Heart right ventricle (tissue), 16 donors: Measurements from ENCODE around the gene PTTG1IP. TPM values are rescaled to one million over a fixed set of nuclear protein-coding genes. Genes with fewer than 3 reads are reported as not detected.

Experiments
- ATAC-seq, 8 donors: fragments of 200-7000 bp; cut with Tn5 transposase; one replicate each; pipeline ENCODE4 v1.9.1; 2020; ENCODE audit warnings: mild to moderate bottlenecking in 8 of 8, moderate library complexity in 8 of 8, moderate number of reproducible peaks in 1 of 8
- DNase-seq, 2 donors: peaks; one replicate each; pipeline ENCODE4 v3.0.0-alpha.2; 2020
- H3K27ac ChIP-seq, 10 donors: fragments of 200-600 bp; sonication (generic) in 2 of 10; one replicate each; pipeline versions ENCODE4 v1.5.0 to v1.8.0; 2020 to 2022; ENCODE audit warnings: mild to moderate bottlenecking in 3 of 10
- H3K27me3 ChIP-seq, 7 donors: fragments of 200-600 bp; one replicate each; pipeline ENCODE4 v1.8.0; 2021 to 2022; ENCODE audit warnings: mild to moderate bottlenecking in 2 of 7
- H3K36me3 ChIP-seq, 9 donors: fragments of 200-600 bp; sonication (generic) in 1 of 9; one replicate each; pipeline versions ENCODE4 v1.5.0 to v1.8.0; 2020 to 2022; ENCODE audit warnings: mild to moderate bottlenecking in 2 of 9
- H3K4me1 ChIP-seq, 9 donors: fragments of 200-600 bp; sonication (generic) in 1 of 9; one replicate each; pipeline versions ENCODE4 v1.5.0 to v1.8.0; 2020 to 2022; ENCODE audit warnings: mild to moderate bottlenecking in 4 of 9
- H3K4me3 ChIP-seq, 10 donors: fragments of 200-600 bp; sonication (generic) in 2 of 10; one replicate each; pipeline versions ENCODE4 v1.5.0 to v1.8.0; 2020 to 2022; ENCODE audit warnings: mild to moderate bottlenecking in 7 of 10, moderate library complexity in 2 of 10
- H3K9me3 ChIP-seq, 11 donors: fragments of 200-600 bp in 10 of 11; sonication (generic) in 2 of 11; one replicate each; pipeline versions ENCODE4 v1.5.0 to v1.8.0; 2013 to 2022; ENCODE audit warnings: mild to moderate bottlenecking in 2 of 11, control low read depth in 1 of 11, moderate library complexity in 1 of 11
- WGBS, 2 donors: extraction: QIAGEN DNeasy Blood & Tissue Kit; methylation state at CpG; one replicate each; pipeline ENCODE4 v1.1.7; 2013; ENCODE audit warnings: inconsistent platforms in 1 of 2; 5-methylcytosine and 5-hydroxymethylcytosine counted together
- intact Hi-C, 10 donors: fragments of 100-400 bp; cut with DNase I; formaldehyde crosslinking; loops; one replicate each; pipeline versions ENCODE4 v1.11.1 to v1.14.2; 2022
- polyA plus RNA-seq, 2 donors: library from polyadenylated mRNA; stranded (reverse); fragments of 200-250 nt; gene quantifications; one replicate each; pipeline ENCODE4 v1.2.3, GENCODE V29; 2013
- total RNA-seq, 10 donors: library from RNA; stranded (reverse); fragmentation: NEBNext Ultra II Directional in 3 of 10; extraction: Animal tissue kit (Norgen Biotek cat#: 25700) in 3 of 10; gene quantifications; one replicate each; pipeline versions ENCODE4 v1.2.1 to v1.2.4, GENCODE V29; 2021 to 2023
- TF ChIP-seq, protein P1 (sequence below), 9 donors: fragments of 200-600 bp; sonication (generic) in 2 of 9; IDR thresholded peaks; one replicate each; pipeline versions ENCODE4 v1.5.0 to v1.8.0; 2021 to 2022; ENCODE audit warnings: antibody characterized with exemption in 9 of 9, mild to moderate bottlenecking in 5 of 9, moderate library complexity in 1 of 9
- donor health status: Arrhythmogenic right ventricular cardiomyopathy.
- donor health status: ischemic (EF 13 %, LVEDD 7.1; RV severe dilation, severe dysfunction).
- donor health status: healthy with polysubstance abuse.
- donor health status: DM: no; HTN: yes; CAD: no.
- donor health status: DM: no; HTN: no; CAD: no.
- donor health status: ischemic (EF 25% LVEDD 6.9; RV normal size, moderate dysfunction).
- donor health status: ischemic (EF 25% LVEDD 5.7; RV mildly dilated, moderate dysfunction).
- donor health status: healthy.
- donor health status: DM: yes; HTN: yes; CAD: no.
- donor health status: Ischemic cardiomyopathy.
- donor health status: ischemic (EF 35%, LVEDD 5.7; RV mildly dilated, moderate dysfunction).
- donor health status: nonischemic (EF 11% LVEDD 7.7; RV severe dilation, severe dysfunction).
- donor health status: DM: yes; HTN: yes; CAD: no.
- donor health status: PGD.
- donor health status: ischemic (EF 29% LVEDD 5.4; RV normal size, mild dysfunction).
- donor health status: nonischemic (EF 23%, LVEDD 6.1; RV moderate dilation, normal function).

The PTTG1IP gene
- total and polyA plus RNA-seq, 12 donors = 109 to 188 (median 148) TPM

DNA sequence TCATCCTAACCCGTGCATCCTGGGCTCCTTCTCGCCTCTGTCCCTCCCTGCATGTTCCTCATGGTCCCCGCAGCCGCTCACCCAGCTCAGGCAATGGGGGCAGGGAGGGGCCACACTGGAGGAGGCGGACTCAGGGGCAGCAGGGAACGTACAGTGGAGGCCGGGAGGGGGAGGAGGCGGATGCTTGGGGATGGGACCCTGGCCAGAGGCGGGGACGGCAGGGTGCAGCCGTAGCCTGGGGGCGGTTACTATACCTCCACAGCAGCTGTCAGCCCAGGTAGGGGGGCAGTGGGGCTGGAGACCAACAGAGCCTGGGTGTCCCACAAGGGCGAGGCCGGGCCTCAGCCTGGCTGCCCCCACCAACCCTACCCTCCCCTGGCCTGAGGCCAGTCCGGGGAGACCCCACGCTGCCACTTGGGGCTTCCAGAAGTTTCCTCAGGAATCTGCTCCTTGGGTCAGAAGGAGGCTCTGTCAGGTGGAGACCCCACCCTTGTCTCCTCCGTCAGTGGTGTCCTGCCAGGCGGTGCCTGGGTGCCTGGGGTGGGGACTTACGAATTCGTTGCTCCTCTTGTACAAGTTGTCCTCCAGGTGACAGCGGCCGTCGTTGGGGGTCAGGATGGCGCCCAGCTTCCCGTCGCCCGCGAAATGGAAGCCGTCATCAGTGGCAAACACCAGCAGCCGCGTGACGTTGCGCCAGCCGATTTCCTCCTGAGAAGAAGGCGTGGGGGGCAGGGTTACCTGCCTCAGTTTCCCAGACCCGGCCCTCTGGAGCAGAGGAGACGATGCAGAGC lies 26.5 kb upstream of the PTTG1IP start:
- WGBS, 2 donors = 82 to 85% methylated on average over 37 of the region's 37 CpGs
- H3K4me1 ChIP-seq = peaks cover 0 to 17% (median 0%) of the 10 kb centered on the region in 9 donors
- no peaks in the 10 kb centered on the region for H3K9me3 ChIP-seq
- H3K4me3 ChIP-seq = no peak overlapping the region
- DNase-seq = no peak
- intact Hi-C loops = loop anchor here in 1 of 10 donors (5.0 kb wide), 1 partner anchor 37 kb away; no protein-coding TSS in a partner anchor
- H3K36me3 ChIP-seq = peaks cover 0 to 95% (median 0%) of the 10 kb centered on the region in 9 donors
- TF ChIP-seq, protein P1, sequence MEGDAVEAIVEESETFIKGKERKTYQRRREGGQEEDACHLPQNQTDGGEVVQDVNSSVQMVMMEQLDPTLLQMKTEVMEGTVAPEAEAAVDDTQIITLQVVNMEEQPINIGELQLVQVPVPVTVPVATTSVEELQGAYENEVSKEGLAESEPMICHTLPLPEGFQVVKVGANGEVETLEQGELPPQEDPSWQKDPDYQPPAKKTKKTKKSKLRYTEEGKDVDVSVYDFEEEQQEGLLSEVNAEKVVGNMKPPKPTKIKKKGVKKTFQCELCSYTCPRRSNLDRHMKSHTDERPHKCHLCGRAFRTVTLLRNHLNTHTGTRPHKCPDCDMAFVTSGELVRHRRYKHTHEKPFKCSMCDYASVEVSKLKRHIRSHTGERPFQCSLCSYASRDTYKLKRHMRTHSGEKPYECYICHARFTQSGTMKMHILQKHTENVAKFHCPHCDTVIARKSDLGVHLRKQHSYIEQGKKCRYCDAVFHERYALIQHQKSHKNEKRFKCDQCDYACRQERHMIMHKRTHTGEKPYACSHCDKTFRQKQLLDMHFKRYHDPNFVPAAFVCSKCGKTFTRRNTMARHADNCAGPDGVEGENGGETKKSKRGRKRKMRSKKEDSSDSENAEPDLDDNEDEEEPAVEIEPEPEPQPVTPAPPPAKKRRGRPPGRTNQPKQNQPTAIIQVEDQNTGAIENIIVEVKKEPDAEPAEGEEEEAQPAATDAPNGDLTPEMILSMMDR (IDR thresholded peaks at IDR 0.05) = no peak
- ATAC-seq = no peak
- no peak overlapping the region for H3K27ac ChIP-seq
- peaks cover 0 to 19% (median 3%) of the 10 kb centered on the region in 7 donors for H3K27me3 ChIP-seq

DNA sequence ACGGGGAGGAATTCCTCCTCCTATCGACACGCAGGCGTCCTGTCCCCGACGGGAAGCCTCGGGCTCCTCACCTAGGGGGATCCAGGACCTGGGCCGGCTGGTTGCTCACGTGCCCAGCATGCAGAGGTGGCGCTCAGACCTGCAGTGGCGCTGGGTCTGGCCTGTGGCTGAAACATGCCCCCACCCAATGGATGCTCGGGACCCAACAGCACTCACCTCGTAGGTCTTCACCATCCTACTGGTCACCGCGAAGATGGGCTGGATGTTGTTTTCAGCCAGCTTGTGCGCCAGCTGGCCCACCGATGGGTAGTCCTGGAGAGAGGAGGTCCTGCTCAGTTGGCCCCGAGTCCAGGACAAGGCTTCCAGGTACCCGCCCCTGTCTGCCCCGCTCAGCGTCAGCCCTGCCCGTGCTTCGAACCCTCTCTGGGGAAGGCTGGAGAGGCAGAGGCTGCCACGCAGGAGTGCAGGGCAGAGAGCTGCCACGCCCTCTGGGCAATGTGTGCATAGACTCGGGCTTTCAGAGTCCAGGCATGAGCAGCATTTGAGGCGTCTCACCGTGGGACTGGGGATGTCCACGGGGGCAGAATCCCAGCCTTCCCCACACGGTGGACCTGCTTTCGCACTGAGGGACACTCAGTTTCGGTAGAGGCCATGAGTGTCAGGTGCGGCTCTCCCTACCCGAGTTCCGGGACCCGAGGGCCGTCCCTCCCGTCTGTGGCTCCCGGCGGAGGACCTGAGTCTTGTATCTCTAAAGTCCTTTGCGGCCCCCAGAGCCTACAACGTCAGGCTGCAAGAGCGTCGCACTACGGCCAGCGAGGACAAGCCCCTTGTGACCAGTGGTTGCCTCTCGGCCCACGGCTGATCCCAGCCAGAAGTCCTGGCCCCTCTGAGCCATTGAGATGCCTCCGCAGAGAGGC lies 25.6 kb upstream of the PTTG1IP start:
- TF ChIP-seq, protein P1 (IDR thresholded peaks at IDR 0.05) = no peak
- DNase-seq (no peak), ATAC-seq (no peak)
- 79 to 82% methylated on average over 49 of the region's 49 CpGs for WGBS, 2 donors
- Histone ChIP-seq H3K36me3 (peaks cover 0 to 98% (median 0%) of the 10 kb centered on the region in 9 donors), H3K4me3 (no peak overlapping the region), H3K4me1 (peaks cover 0 to 17% (median 0%) of the 10 kb centered on the region in 9 donors), H3K27ac (no peak overlapping the region), H3K27me3 (peaks cover 0 to 19% (median 4%) of the 10 kb centered on the region in 7 donors), H3K9me3 (no peaks in the 10 kb centered on the region)
- intact Hi-C loops = loop anchor here in 1 of 10 donors (5.0 kb wide), 1 partner anchor 38 kb away; no protein-coding TSS in a partner anchor

DNA sequence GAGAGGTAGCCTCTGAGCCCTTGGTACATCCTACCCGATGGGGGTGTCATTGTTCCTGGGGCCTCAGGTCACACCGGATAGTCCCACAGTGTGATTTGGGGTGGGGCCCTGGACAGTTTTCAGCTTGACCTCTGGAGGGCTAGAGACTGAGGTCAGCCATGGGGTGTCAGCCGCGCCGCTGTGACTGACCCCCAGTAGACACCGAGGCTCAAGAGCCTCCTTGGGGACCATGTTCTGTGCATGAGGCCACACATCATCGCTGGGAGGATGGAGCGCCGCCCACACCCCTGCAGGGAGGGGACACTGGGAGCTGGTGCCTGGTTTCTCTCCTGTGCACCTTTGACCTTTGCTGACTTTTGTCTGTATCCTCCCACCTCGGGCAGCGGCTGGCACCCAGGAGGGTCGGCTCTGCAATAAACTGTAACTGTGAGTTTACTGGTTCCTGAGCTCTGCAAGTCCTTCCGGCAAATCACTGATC lies 24.6 kb upstream of the PTTG1IP start:
- intact Hi-C loops = loop anchor here in 1 of 10 donors (5.0 kb wide), 1 partner anchor 39 kb away; no protein-coding TSS in a partner anchor
- peaks cover 0 to 19% (median 6%) of the 10 kb centered on the region in 7 donors for H3K27me3 ChIP-seq
- no peak overlapping the region for H3K27ac ChIP-seq
- no peak for ATAC-seq
- 70 to 75% methylated on average over 13 of the region's 13 CpGs for WGBS, 2 donors
- no peaks in the 10 kb centered on the region for H3K9me3 ChIP-seq
- H3K4me3 ChIP-seq = no peak overlapping the region
- H3K36me3 ChIP-seq = peaks cover 0 to 90% (median 0%) of the 10 kb centered on the region in 9 donors
- H3K4me1 ChIP-seq = peaks cover 0 to 12% (median 0%) of the 10 kb centered on the region in 9 donors
- TF ChIP-seq, protein P1 (IDR thresholded peaks at IDR 0.05) = no peak
- DNase-seq = no peak
